Measurements from ENCODE around the gene TPRN. TPM values are rescaled to one million over a fixed set of nuclear protein-coding genes. Genes with fewer than 3 reads are reported as not detected.

Gene TPRN
- polyA plus RNA-seq, 1 of the 3 experiments (the other 2 are of a cell fraction): 5.2 TPM

- TF ChIP-seq SMC3 (IDR thresholded peaks at IDR 0.05; ENCODE audit: low read depth, low read length): no peak
- TF ChIP-seq, protein P1, sequence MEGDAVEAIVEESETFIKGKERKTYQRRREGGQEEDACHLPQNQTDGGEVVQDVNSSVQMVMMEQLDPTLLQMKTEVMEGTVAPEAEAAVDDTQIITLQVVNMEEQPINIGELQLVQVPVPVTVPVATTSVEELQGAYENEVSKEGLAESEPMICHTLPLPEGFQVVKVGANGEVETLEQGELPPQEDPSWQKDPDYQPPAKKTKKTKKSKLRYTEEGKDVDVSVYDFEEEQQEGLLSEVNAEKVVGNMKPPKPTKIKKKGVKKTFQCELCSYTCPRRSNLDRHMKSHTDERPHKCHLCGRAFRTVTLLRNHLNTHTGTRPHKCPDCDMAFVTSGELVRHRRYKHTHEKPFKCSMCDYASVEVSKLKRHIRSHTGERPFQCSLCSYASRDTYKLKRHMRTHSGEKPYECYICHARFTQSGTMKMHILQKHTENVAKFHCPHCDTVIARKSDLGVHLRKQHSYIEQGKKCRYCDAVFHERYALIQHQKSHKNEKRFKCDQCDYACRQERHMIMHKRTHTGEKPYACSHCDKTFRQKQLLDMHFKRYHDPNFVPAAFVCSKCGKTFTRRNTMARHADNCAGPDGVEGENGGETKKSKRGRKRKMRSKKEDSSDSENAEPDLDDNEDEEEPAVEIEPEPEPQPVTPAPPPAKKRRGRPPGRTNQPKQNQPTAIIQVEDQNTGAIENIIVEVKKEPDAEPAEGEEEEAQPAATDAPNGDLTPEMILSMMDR (IDR thresholded peaks at IDR 0.05): no peak
- no peak for TF ChIP-seq YY1 (IDR thresholded peaks at IDR 0.05; ENCODE audit: low read depth)
- TF ChIP-seq, protein P2, sequence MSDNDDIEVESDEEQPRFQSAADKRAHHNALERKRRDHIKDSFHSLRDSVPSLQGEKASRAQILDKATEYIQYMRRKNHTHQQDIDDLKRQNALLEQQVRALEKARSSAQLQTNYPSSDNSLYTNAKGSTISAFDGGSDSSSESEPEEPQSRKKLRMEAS (IDR thresholded peaks at IDR 0.05; ENCODE audit: low read depth): no peak
- TF ChIP-seq NRF1 (IDR thresholded peaks at IDR 0.05; ENCODE audit: low read depth, low read length): no peak
- no peak for TF ChIP-seq ZBTB33 (IDR thresholded peaks at IDR 0.05; ENCODE audit: borderline replicate concordance, low read depth)
- TF ChIP-seq, protein P3, sequence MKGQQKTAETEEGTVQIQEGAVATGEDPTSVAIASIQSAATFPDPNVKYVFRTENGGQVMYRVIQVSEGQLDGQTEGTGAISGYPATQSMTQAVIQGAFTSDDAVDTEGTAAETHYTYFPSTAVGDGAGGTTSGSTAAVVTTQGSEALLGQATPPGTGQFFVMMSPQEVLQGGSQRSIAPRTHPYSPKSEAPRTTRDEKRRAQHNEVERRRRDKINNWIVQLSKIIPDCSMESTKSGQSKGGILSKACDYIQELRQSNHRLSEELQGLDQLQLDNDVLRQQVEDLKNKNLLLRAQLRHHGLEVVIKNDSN (IDR thresholded peaks at IDR 0.05; ENCODE audit: borderline replicate concordance, low read depth): no peak
- TF ChIP-seq, protein P4, sequence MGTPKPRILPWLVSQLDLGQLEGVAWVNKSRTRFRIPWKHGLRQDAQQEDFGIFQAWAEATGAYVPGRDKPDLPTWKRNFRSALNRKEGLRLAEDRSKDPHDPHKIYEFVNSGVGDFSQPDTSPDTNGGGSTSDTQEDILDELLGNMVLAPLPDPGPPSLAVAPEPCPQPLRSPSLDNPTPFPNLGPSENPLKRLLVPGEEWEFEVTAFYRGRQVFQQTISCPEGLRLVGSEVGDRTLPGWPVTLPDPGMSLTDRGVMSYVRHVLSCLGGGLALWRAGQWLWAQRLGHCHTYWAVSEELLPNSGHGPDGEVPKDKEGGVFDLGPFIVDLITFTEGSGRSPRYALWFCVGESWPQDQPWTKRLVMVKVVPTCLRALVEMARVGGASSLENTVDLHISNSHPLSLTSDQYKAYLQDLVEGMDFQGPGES (IDR thresholded peaks at IDR 0.05; ENCODE audit: low read depth, low read length): no peak
- TF ChIP-seq TAF1 (IDR thresholded peaks at IDR 0.05; ENCODE audit: borderline replicate concordance, low read depth, low read length): no peak
- TF ChIP-seq GATA2 (CRISPR knock-in tag; IDR thresholded peaks at IDR 0.05): no peak
- TF ChIP-seq FOXM1 (IDR thresholded peaks at IDR 0.05; ENCODE audit: low read depth): no peak
- no peaks in the 10 kb centered on the region for H3K9me2 ChIP-seq
- peaks cover 9% of the 10 kb centered on the region for H3F3A ChIP-seq (replicated peaks; ENCODE audit: insufficient read depth)
- no peak overlapping the region for H3K4me2 ChIP-seq
- peaks cover 0 to 4% of the 10 kb centered on the region in 2 experiments for H3K36me3 ChIP-seq (replicated peaks in 1 of 2; ENCODE audit: control insufficient read depth in 1 of 2, insufficient read depth in 2 of 2, low read length in 1 of 2)
- CTCF ChIA-PET: interaction anchor here (0.6 to 4.5 kb wide), 61 partner anchors 11 to 427 kb away, joined by 3 to 95 read pairs (median 4); partner anchors contain the start of genes ANAPC2, CYSRT1, DPP7 and GRIN1
- POLR2A ChIA-PET: interaction anchor here (0.7 to 1.3 kb wide), 7 partner anchors 17 to 186 kb away, joined by 3 to 4 read pairs (median 3); partner anchors contain the start of genes EXD3, NDOR1, NOXA1 and TMEM203
- peaks cover 9 to 23% of the 10 kb centered on the region in 2 experiments; a peak in 2 of 4 replicates for H3K4me1 ChIP-seq (ENCODE audit: control insufficient read depth in 1 of 2, insufficient read depth in 2 of 2, low read depth in 1 of 2, low read length in 1 of 2)
- DNase-seq: no peak
- no peak overlapping the region for H3K9ac ChIP-seq
- H3K27ac ChIP-seq (ENCODE audit: low read depth in 2 of 2, low read length in 1 of 2): no peak overlapping the region; a peak in 1 of 4 replicates
- H3K79me2 ChIP-seq (ENCODE audit: insufficient read depth): peaks cover 32% of the 10 kb centered on the region
- peaks cover 5% of the 10 kb centered on the region for H4K20me1 ChIP-seq (ENCODE audit: insufficient read depth)
- H2AFZ ChIP-seq (ENCODE audit: low read depth): no peak overlapping the region
- no peaks in the 10 kb centered on the region for H3K9me3 ChIP-seq
- H3K27me3 ChIP-seq (ENCODE audit: insufficient read depth): no peaks in the 10 kb centered on the region
- 68% methylated on average over 5 of the region's 11 CpGs for WGBS (ENCODE audit: low lambda C conversion rate)
- H3K4me3 ChIP-seq (ENCODE audit: low read depth in 2 of 2, low read length in 1 of 2): no peak overlapping the region
Observed at GRCh38 chr9:137236936-137237421, 36.4 kb upstream of the TPRN start.
